Right atrium auricular region (tissue), 2 donors: Measurements from ENCODE around the gene IL1R1. TPM values are rescaled to one million over a fixed set of nuclear protein-coding genes. Genes with fewer than 3 reads are reported as not detected.

ENCODE experiments used
- DNase-seq: peaks from one replicate; pipeline ENCODE4 v3.0.0-alpha.2; 2019; ENCODE audit warnings: low spot score
- H3K27ac ChIP-seq, 2 donors: fragments of 200-600 bp; sonication (generic); 1 replicate in 1 of 2; 2 replicates in 1 of 2; pipeline ENCODE4 v1.5.1; 2016 to 2019
- H3K27me3 ChIP-seq, 2 donors: fragments of 200-600 bp; sonication (generic); one replicate each; pipeline versions ENCODE4 v1.5.1 to v1.6.0; 2017 to 2019
- H3K36me3 ChIP-seq: fragments of 200-600 bp; sonication (generic); one replicate; pipeline ENCODE4 v1.5.1; 2016
- H3K4me1 ChIP-seq, 2 donors: fragments of 200-600 bp; sonication (generic); one replicate each; pipeline versions ENCODE4 v1.5.1 to v1.6.0; 2017 to 2019
- H3K4me3 ChIP-seq, 2 donors: fragments of 200-600 bp; sonication (generic); 1 replicate in 1 of 2; 2 replicates in 1 of 2; pipeline ENCODE4 v1.5.1; 2017 to 2019; ENCODE audit warnings: mild to moderate bottlenecking in 1 of 2, moderate library complexity in 1 of 2
- H3K9me3 ChIP-seq, 2 donors: fragments of 200-600 bp; sonication (generic); one replicate each; pipeline ENCODE4 v1.5.1; 2019
- CTCF ChIP-seq, 2 donors: fragments of 200-600 bp; sonication (generic); IDR thresholded peaks; one replicate each; pipeline ENCODE4 v1.5.1; 2019; ENCODE audit warnings: antibody characterized with exemption in 2 of 2
- total RNA-seq, 2 donors: library from RNA; depleted of rRNA; stranded (reverse); fragments of >200 nt; gene quantifications; one replicate each; pipeline ENCODE4 v1.1.0, GENCODE V29; 2016

IL1R1 gene
- total RNA-seq, 2 donors from 2014 or later = 28.7 to 86.2 TPM

GRCh38 chr2:102149644-102150455 lies 7.3 kb downstream of the IL1R1 start:
- peaks cover 31% of the 10 kb centered on the region for H3K36me3 ChIP-seq
- H3K9me3 ChIP-seq = peaks cover 0 to 41% of the 10 kb centered on the region in 2 donors
- no peak for TF ChIP-seq CTCF (IDR thresholded peaks at IDR 0.05)
- peaks cover 0 to 24% of the 10 kb centered on the region in 2 donors for H3K4me1 ChIP-seq
- no peak overlapping the region for H3K4me3 ChIP-seq
- no peaks in the 10 kb centered on the region for H3K27me3 ChIP-seq
- DNase-seq = no peak
- peak overlapping the region in 1 of 2 donors; percentile 16 for H3K27ac ChIP-seq

- no peak for TF ChIP-seq CTCF (IDR thresholded peaks at IDR 0.05)
- Histone ChIP-seq H3K27me3 (no peaks in the 10 kb centered on the region), H3K36me3 (peaks cover 26% of the 10 kb centered on the region), H3K27ac (no peak overlapping the region), H3K4me1 (peaks cover 0 to 23% of the 10 kb centered on the region in 2 donors), H3K4me3 (no peak overlapping the region), H3K9me3 (no peaks in the 10 kb centered on the region)
- no peak for DNase-seq
Measured at GRCh38 chr2:102154364-102154763, 11.8 kb downstream of the IL1R1 start.

GRCh38 chr2:102154946-102155702 lies 12.6 kb downstream of the IL1R1 start:
- H3K36me3 ChIP-seq = peaks cover 26% of the 10 kb centered on the region
- DNase-seq = no peak
- H3K4me3 ChIP-seq = no peak overlapping the region
- H3K27me3 ChIP-seq = no peaks in the 10 kb centered on the region
- H3K4me1 ChIP-seq = peaks cover 0 to 17% of the 10 kb centered on the region in 2 donors
- TF ChIP-seq CTCF (IDR thresholded peaks at IDR 0.05) = no peak
- H3K9me3 ChIP-seq = no peaks in the 10 kb centered on the region
- H3K27ac ChIP-seq = peak overlapping the region; percentile 56 to 72

- TF ChIP-seq CTCF (IDR thresholded peaks at IDR 0.05) = no peak
- no peaks in the 10 kb centered on the region for H3K9me3 ChIP-seq
- DNase-seq = no peak
- no peak overlapping the region for H3K4me3 ChIP-seq
- H3K27me3 ChIP-seq = no peaks in the 10 kb centered on the region
- peak overlapping the region; percentile 56 to 72 for H3K27ac ChIP-seq
- H3K36me3 ChIP-seq = peaks cover 26% of the 10 kb centered on the region
- H3K4me1 ChIP-seq = peaks cover 0 to 17% of the 10 kb centered on the region in 2 donors
Measured at GRCh38 chr2:102155703-102156515, 13.4 kb downstream of the IL1R1 start.

GRCh38 chr2:102158011-102158755 lies 15.6 kb downstream of the IL1R1 start:
- no peak for DNase-seq
- H3K27me3 ChIP-seq = no peaks in the 10 kb centered on the region
- no peak for TF ChIP-seq CTCF (IDR thresholded peaks at IDR 0.05)
- H3K36me3 ChIP-seq = peaks cover 26% of the 10 kb centered on the region
- no peak overlapping the region for H3K27ac ChIP-seq
- no peaks in the 10 kb centered on the region for H3K9me3 ChIP-seq
- no peak overlapping the region for H3K4me3 ChIP-seq
- peaks cover 0 to 17% of the 10 kb centered on the region in 2 donors for H3K4me1 ChIP-seq
